Measurements from ENCODE around the gene GARNL3.

Gene GARNL3

DNA sequence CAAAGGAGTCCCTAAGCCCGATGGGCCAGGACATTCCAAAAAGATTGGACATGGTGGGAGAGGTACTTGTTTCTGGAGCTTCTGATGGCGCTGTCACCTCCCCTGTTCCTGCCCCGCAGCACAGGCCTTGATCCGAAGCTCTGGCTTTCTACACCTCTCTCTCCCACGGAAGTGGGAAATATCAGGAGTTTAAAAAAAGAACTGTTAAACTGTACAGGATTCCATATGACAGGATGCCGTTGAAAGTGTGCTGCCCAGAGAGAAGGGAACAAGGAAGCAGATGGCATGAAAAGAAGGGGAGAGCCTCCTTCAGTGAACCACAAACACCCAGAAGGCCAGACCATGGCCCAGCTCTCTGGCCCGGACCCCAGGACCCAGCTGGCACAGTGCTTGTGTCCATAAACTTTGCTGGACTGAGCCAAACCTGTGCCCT lies 105.6 kb downstream of the GARNL3 start:
- no peak for DNase-seq (ENCODE audit: low read depth in 1 of 2, low spot score in 1 of 2)
- Histone ChIP-seq H3K27ac (replicated peaks) (no peak overlapping the region), H3K4me3 (replicated peaks; ENCODE audit: insufficient read depth, low read length) (no peak overlapping the region), H3K27me3 (ENCODE audit: insufficient read depth, poor library complexity, severe bottlenecking) (no peaks in the 10 kb centered on the region)
- TF ChIP-seq POLR2AphosphoS5 (IDR thresholded peaks at IDR 0.05; ENCODE audit: low read depth) = no peak
- TF ChIP-seq, protein P1, sequence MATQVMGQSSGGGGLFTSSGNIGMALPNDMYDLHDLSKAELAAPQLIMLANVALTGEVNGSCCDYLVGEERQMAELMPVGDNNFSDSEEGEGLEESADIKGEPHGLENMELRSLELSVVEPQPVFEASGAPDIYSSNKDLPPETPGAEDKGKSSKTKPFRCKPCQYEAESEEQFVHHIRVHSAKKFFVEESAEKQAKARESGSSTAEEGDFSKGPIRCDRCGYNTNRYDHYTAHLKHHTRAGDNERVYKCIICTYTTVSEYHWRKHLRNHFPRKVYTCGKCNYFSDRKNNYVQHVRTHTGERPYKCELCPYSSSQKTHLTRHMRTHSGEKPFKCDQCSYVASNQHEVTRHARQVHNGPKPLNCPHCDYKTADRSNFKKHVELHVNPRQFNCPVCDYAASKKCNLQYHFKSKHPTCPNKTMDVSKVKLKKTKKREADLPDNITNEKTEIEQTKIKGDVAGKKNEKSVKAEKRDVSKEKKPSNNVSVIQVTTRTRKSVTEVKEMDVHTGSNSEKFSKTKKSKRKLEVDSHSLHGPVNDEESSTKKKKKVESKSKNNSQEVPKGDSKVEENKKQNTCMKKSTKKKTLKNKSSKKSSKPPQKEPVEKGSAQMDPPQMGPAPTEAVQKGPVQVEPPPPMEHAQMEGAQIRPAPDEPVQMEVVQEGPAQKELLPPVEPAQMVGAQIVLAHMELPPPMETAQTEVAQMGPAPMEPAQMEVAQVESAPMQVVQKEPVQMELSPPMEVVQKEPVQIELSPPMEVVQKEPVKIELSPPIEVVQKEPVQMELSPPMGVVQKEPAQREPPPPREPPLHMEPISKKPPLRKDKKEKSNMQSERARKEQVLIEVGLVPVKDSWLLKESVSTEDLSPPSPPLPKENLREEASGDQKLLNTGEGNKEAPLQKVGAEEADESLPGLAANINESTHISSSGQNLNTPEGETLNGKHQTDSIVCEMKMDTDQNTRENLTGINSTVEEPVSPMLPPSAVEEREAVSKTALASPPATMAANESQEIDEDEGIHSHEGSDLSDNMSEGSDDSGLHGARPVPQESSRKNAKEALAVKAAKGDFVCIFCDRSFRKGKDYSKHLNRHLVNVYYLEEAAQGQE (IDR thresholded peaks at IDR 0.05; ENCODE audit: insufficient replicate concordance, low read depth) = no peak
- no peak for TF ChIP-seq SPI1 (IDR thresholded peaks at IDR 0.05; ENCODE audit: borderline replicate concordance, low read depth)
- TF ChIP-seq, protein P2, sequence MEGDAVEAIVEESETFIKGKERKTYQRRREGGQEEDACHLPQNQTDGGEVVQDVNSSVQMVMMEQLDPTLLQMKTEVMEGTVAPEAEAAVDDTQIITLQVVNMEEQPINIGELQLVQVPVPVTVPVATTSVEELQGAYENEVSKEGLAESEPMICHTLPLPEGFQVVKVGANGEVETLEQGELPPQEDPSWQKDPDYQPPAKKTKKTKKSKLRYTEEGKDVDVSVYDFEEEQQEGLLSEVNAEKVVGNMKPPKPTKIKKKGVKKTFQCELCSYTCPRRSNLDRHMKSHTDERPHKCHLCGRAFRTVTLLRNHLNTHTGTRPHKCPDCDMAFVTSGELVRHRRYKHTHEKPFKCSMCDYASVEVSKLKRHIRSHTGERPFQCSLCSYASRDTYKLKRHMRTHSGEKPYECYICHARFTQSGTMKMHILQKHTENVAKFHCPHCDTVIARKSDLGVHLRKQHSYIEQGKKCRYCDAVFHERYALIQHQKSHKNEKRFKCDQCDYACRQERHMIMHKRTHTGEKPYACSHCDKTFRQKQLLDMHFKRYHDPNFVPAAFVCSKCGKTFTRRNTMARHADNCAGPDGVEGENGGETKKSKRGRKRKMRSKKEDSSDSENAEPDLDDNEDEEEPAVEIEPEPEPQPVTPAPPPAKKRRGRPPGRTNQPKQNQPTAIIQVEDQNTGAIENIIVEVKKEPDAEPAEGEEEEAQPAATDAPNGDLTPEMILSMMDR (IDR thresholded peaks at IDR 0.05; ENCODE audit: insufficient read depth, low read length) = no peak
- no peak for TF ChIP-seq GABPA (IDR thresholded peaks at IDR 0.05; ENCODE audit: low read depth)

DNA sequence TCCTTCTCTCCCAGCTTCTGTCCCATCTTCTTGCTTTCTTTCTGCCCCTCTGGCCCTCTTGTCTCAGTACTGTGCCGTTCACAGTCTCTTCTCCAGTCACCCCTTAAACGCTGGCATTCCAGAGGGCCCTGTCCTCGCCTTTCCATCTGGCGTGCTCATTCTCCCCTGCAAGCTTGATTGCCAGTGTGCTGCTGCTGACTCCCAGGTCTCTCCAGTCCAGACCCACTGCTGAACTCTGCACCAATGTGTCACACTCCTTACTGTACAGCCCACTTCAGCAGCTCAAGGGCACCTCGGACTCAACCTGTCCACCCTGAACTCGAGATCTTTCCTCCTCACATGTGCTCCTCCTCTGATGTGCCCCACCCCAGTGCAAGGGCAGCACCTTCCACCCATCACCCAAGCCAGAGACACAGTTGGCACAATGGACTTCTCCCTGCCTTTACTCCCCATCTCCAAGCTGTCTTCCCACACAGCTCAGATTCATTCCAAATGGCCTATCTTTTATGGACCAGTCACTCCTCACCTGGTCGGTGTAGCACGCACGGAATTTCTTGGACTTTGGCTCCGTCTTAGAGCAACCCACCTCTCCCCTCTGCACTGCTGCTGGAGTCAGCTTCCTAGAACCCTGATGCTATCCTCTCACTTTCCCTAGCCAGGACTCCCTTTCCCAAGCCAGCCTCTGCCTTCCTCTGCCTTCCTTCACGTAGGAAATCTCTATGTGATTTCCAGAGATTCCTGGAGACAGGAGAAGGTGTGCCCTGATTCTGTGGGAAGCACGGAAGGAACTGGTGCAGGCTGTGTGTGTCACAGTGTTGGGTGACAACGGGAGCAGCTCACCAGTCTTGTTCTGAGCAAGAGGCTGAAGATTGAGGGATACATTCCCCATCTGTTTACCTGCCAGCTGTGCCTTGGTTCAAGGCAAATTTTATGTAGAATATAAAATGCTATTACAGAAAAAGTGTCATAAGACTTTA lies 106.4 kb downstream of the GARNL3 start:
- no peak overlapping the region for H3K27ac ChIP-seq (replicated peaks)
- DNase-seq (ENCODE audit: low read depth in 1 of 2, low spot score in 1 of 2) = no peak
- no peaks in the 10 kb centered on the region for H3K27me3 ChIP-seq (ENCODE audit: insufficient read depth, poor library complexity, severe bottlenecking)
- TF ChIP-seq, protein P2 (IDR thresholded peaks at IDR 0.05; ENCODE audit: insufficient read depth, low read length) = no peak
- TF ChIP-seq POLR2AphosphoS5 (IDR thresholded peaks at IDR 0.05; ENCODE audit: low read depth) = no peak
- TF ChIP-seq, protein P1 (IDR thresholded peaks at IDR 0.05; ENCODE audit: insufficient replicate concordance, low read depth) = no peak
- no peak for TF ChIP-seq GABPA (IDR thresholded peaks at IDR 0.05; ENCODE audit: low read depth)
- no peak for TF ChIP-seq SPI1 (IDR thresholded peaks at IDR 0.05; ENCODE audit: borderline replicate concordance, low read depth)
- H3K4me3 ChIP-seq (replicated peaks; ENCODE audit: insufficient read depth, low read length) = no peak overlapping the region

DNA sequence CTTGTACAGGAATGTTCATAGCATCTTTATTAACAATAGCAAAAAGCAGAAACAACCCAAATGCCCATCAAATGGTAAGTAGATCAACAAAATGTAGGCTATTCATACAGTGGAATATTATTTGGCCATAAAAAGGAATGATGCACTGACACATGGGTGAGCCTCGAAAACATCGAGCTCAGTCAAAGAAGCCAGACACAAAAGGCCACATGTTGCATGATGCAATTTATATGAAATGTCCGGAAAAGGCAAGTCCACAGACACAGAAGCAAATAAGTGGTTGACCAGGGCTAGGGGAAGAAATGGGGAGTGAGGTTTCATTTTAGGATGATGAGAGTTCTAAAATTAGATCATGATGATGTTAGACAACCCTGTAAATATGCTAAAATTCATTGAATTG lies 115.9 kb downstream of the GARNL3 start:
- no peak for TF ChIP-seq SPI1 (IDR thresholded peaks at IDR 0.05; ENCODE audit: borderline replicate concordance, low read depth)
- TF ChIP-seq, protein P1 (IDR thresholded peaks at IDR 0.05; ENCODE audit: insufficient replicate concordance, low read depth) = no peak
- no peak for TF ChIP-seq POLR2AphosphoS5 (IDR thresholded peaks at IDR 0.05; ENCODE audit: low read depth)
- TF ChIP-seq, protein P2 (IDR thresholded peaks at IDR 0.05; ENCODE audit: insufficient read depth, low read length) = no peak
- TF ChIP-seq GABPA (IDR thresholded peaks at IDR 0.05; ENCODE audit: low read depth) = no peak
- Histone ChIP-seq H3K4me3 (replicated peaks; ENCODE audit: insufficient read depth, low read length) (no peak overlapping the region), H3K27ac (replicated peaks) (no peak overlapping the region), H3K27me3 (ENCODE audit: insufficient read depth, poor library complexity, severe bottlenecking) (no peaks in the 10 kb centered on the region)
- DNase-seq (ENCODE audit: low read depth in 1 of 2, low spot score in 1 of 2) = no peak

All from HL-60 (cell line).